Mesothelial cell of epicardium (in vitro differentiated cells): ENCODE results near the gene DDX20. TPM values are rescaled to one million over a fixed set of nuclear protein-coding genes. Genes with fewer than 3 reads are reported as not detected.

Source experiments
- DNase-seq, 2 experiments: peaks; one replicate each; pipeline ENCODE4 v3.0.0; 2021; ENCODE audit warnings: low spot score in 2 of 2; ENCODE audit not compliant: unreplicated experiment in 2 of 2
- H3K27ac Mint-ChIP-seq: 2 replicates; pipeline ENCODE4 v1.8.0; 2021; ENCODE audit warnings: mixed read lengths
- H3K27me3 Mint-ChIP-seq: 2 replicates; pipeline ENCODE4 v1.8.0; 2021; ENCODE audit warnings: low read depth, mixed read lengths
- H3K36me3 Mint-ChIP-seq: 2 replicates; pipeline ENCODE4 v1.8.0; 2021; ENCODE audit warnings: mixed read lengths
- H3K4me1 Mint-ChIP-seq: 2 replicates; pipeline ENCODE4 v1.8.0; 2021; ENCODE audit warnings: mixed read lengths
- H3K4me3 Mint-ChIP-seq: 2 replicates; pipeline ENCODE4 v1.8.0; 2021; ENCODE audit warnings: mild to moderate bottlenecking, moderate library complexity, mixed read lengths
- H3K9me3 Mint-ChIP-seq: 2 replicates; pipeline ENCODE4 v1.8.0; 2021; ENCODE audit warnings: mixed read lengths
- CTCF ChIP-seq: fragments of 200-600 bp; sonication (generic); IDR thresholded peaks from one replicate; pipeline ENCODE4 v1.5.0; 2021; ENCODE audit warnings: antibody characterized with exemption; ENCODE audit not compliant: unreplicated experiment
- total RNA-seq: library from RNA; stranded (reverse); gene quantifications from 3 replicates; pipeline ENCODE4 v1.2.1, GENCODE V29; 2021

DDX20 gene
- total RNA-seq, 1 donor from 2014 or later, result 16.5 TPM

GRCh38 chr1:111723091-111723806, 32.5 kb upstream of the DDX20 start:
- H3K9me3 Mint-ChIP-seq, result no peaks in the 10 kb centered on the region
- H3K4me1 Mint-ChIP-seq, result no peaks in the 10 kb centered on the region
- no peak for TF ChIP-seq CTCF
- DNase-seq, result no peak
- no peaks in the 10 kb centered on the region for H3K36me3 Mint-ChIP-seq
- H3K27me3 Mint-ChIP-seq, result peaks cover 19% of the 10 kb centered on the region
- H3K27ac Mint-ChIP-seq, result no peak overlapping the region
- no peak overlapping the region for H3K4me3 Mint-ChIP-seq

GRCh38 chr1:111723871-111724270, 31.8 kb upstream of the DDX20 start:
- no peak for TF ChIP-seq CTCF
- peaks cover 19% of the 10 kb centered on the region for H3K27me3 Mint-ChIP-seq
- H3K27ac Mint-ChIP-seq, result no peak overlapping the region
- no peak overlapping the region for H3K4me3 Mint-ChIP-seq
- H3K9me3 Mint-ChIP-seq, result no peaks in the 10 kb centered on the region
- H3K4me1 Mint-ChIP-seq, result no peaks in the 10 kb centered on the region
- no peaks in the 10 kb centered on the region for H3K36me3 Mint-ChIP-seq
- no peak for DNase-seq

GRCh38 chr1:111725192-111725591, 30.5 kb upstream of the DDX20 start:
- Mint-ChIP-seq H3K27ac (no peak overlapping the region), H3K36me3 (no peaks in the 10 kb centered on the region), H3K4me1 (peaks cover 2% of the 10 kb centered on the region), H3K27me3 (peaks cover 20% of the 10 kb centered on the region), H3K9me3 (no peaks in the 10 kb centered on the region), H3K4me3 (no peak overlapping the region)
- no peak for TF ChIP-seq CTCF
- DNase-seq, result no peak

- Mint-ChIP-seq H3K27me3 (peaks cover 30% of the 10 kb centered on the region), H3K9me3 (no peaks in the 10 kb centered on the region), H3K4me3 (no peak overlapping the region), H3K36me3 (no peaks in the 10 kb centered on the region), H3K27ac (no peak overlapping the region), H3K4me1 (peaks cover 7% of the 10 kb centered on the region)
- TF ChIP-seq CTCF, result no peak
- DNase-seq, result no peak
Observed at GRCh38 chr1:111727056-111727455, 28.6 kb upstream of the DDX20 start.

- H3K27ac Mint-ChIP-seq, result no peak overlapping the region
- no peaks in the 10 kb centered on the region for H3K9me3 Mint-ChIP-seq
- peaks cover 33% of the 10 kb centered on the region for H3K27me3 Mint-ChIP-seq
- no peak for TF ChIP-seq CTCF
- no peak overlapping the region for H3K4me3 Mint-ChIP-seq
- H3K4me1 Mint-ChIP-seq, result peaks cover 7% of the 10 kb centered on the region
- no peak for DNase-seq
- H3K36me3 Mint-ChIP-seq, result no peaks in the 10 kb centered on the region
Observed at GRCh38 chr1:111729271-111729921, 26.3 kb upstream of the DDX20 start.
